GM21447 (cell line): Measurements from ENCODE around the gene NMT2.

ENCODE experiments used
- ATAC-seq: cut with Tn5 transposase; IDR thresholded peaks from one replicate; pipeline ENCODE4 v1.9.1; 2021; ENCODE audit not compliant: unreplicated experiment

Gene NMT2

GRCh38 chr10:15097011-15097812, 71.3 kb downstream of the NMT2 start, which contains the start of gene RPP38:
RPP38 (plus strand) TSS chr10:15097355; CDS start chr10:15103315, 5,960 bp downstream.
- peak; percentile 86 for ATAC-seq

GRCh38 chr10:15096661-15097010, 71.9 kb downstream of the NMT2 start:
- ATAC-seq = peak; percentile 17

DNA sequence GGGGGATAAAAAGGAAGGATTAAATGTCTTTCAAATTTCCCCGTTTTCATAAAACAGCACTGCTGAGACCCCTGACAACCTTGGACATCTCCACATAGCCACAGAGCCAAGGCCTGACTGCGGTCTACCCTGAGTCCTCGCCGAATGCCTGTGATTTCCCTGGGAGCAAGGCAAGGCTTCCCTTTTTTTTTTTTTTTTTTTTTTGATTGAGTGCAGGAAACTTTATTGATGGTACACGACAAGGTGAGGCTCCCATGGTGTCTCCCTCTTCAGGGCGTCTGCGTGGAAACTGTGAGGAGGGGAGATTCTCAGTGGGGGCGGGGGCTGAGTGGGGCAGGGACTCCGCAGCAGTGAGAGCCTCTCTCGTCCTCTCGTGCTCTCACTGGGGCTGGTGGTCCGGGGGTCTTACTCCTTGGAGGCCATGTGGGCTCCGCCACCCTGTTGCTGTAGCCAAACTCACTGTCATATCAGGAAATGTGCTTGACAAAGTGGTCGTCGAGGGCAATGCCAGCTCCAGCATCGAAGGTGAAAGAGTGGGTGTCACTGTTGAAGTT, 75.6 kb downstream of the NMT2 start:
- no peak for ATAC-seq

GRCh38 chr10:15091418-15091817, 77.1 kb downstream of the NMT2 start:
- ATAC-seq = no peak

- peak; percentile 97 for ATAC-seq
These were observed 79.8 kb downstream of the NMT2 start, which contains the start of gene ACBD7 for GRCh38 chr10:15088428-15089261. ACBD7 (minus strand) TSS chr10:15088776; CDS start chr10:15088728, 48 bp downstream.

GRCh38 chr10:15084502-15084922, 84.0 kb downstream of the NMT2 start:
- ATAC-seq = no peak

- ATAC-seq = no peak
These were observed 84.6 kb downstream of the NMT2 start for GRCh38 chr10:15083674-15084501.

GRCh38 chr10:15075421-15075820, 93.1 kb downstream of the NMT2 start:
- no peak for ATAC-seq

DNA sequence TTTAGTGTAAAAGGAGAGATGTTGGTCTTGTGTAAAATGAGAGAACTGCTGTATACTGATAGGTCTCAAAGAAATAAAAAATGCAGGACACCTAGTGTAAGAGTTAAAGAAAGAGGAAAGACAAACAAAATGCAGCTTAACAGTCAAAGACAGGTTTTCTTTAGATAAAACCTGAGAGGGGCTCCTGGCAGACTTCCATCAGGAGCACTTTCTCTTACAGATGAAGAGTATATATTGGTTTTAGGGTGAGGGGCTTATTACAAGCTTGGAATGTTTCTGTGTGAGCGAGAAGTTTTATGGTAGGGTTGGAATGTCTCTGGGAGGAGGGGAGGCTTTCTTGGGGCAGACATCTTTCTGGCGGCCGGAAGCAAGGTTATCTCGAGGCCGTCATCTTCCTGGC, 96.1 kb downstream of the NMT2 start:
- no peak for ATAC-seq

DNA sequence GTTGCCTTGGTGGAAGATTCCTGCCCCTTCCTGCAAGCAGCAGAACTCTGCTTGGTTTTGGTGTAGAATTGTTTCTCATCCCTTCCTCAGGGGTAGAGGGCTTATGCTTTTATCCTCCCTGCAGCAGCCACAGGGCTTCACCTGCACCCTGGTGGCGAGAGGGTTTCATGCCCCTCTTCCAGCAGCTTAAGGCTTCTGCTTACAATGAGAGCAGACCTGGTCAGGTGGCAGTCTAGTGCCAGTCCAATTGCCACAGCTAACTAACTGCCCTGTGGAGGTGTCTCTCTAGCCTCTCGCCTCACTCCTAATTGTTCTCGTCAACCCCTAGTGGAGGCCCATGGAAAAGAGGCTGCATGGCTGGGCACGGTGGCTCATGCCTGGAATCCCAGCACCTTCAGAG, 99.3 kb downstream of the NMT2 start:
- ATAC-seq = no peak

- no peak for ATAC-seq
These were observed 99.7 kb downstream of the NMT2 start for GRCh38 chr10:15068802-15069201.

- ATAC-seq = peak; percentile 72
These were observed 101.3 kb downstream of the NMT2 start for GRCh38 chr10:15067154-15067553.

- ATAC-seq = no peak
These were observed 107.9 kb downstream of the NMT2 start for GRCh38 chr10:15060638-15061037.

DNA sequence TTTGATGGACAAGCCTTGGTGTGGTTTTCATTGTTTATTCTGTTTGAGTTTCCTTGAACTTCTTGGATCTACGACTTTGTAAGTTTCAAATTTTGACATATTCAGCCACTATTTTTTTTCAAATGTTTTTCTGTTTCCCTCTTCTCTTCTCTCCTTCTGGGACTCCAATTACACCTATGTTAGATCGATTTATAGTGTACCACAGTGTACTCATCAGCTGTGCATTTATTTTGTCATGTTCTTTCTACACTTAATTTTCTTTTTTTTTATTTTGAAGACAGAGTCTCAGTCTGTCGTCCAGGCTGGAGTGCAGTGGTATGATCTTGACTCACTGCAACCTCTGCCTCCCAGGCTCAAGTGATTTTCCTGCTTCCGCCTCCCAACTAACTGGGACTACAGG, 108.6 kb downstream of the NMT2 start:
- ATAC-seq = no peak

- ATAC-seq = no peak
These were observed 109.8 kb downstream of the NMT2 start for GRCh38 chr10:15058689-15059088.
